ENCODE data around the gene WDR1. TPM values are rescaled to one million over a fixed set of nuclear protein-coding genes. Genes with fewer than 3 reads are reported as not detected.

WDR1 gene
- total RNA-seq, 1 donor from 2014 or later, result 75.5 TPM

- DNase-seq, result no peak
Measured at GRCh38 chr4:10084651-10085358, 31.8 kb downstream of the WDR1 start.

GRCh38 chr4:10083861-10084641 is 32.5 kb downstream of the WDR1 start:
- no peak for DNase-seq

- no peak for DNase-seq
Measured at GRCh38 chr4:10083331-10083771, 33.2 kb downstream of the WDR1 start.

- DNase-seq, result no peak
Measured at GRCh38 chr4:10082459-10083272, 33.9 kb downstream of the WDR1 start.

- no peak for DNase-seq
Measured at GRCh38 chr4:10082047-10082446, 34.6 kb downstream of the WDR1 start.

- no peak for DNase-seq
Measured at GRCh38 chr4:10081218-10081606, 35.4 kb downstream of the WDR1 start.

GRCh38 chr4:10080589-10081217 is 35.9 kb downstream of the WDR1 start:
- DNase-seq, result no peak

GRCh38 chr4:10079912-10080588 is 36.5 kb downstream of the WDR1 start:
- no peak for DNase-seq

- DNase-seq, result no peak
Measured at GRCh38 chr4:10079256-10079655, 37.3 kb downstream of the WDR1 start.

- DNase-seq, result no peak
Measured at GRCh38 chr4:10078481-10079233, 37.9 kb downstream of the WDR1 start.

GRCh38 chr4:10077483-10078335 is 38.9 kb downstream of the WDR1 start:
- no peak for DNase-seq

- no peak for DNase-seq
Measured at GRCh38 chr4:10077076-10077475, 39.5 kb downstream of the WDR1 start.

GRCh38 chr4:10075953-10076391 is 40.6 kb downstream of the WDR1 start:
- no peak for DNase-seq

- no peak for DNase-seq
Measured at GRCh38 chr4:10075158-10075863, 41.3 kb downstream of the WDR1 start.

- no peak for DNase-seq
Measured at GRCh38 chr4:10074767-10075105, 41.9 kb downstream of the WDR1 start.

GRCh38 chr4:10074076-10074766 is 42.4 kb downstream of the WDR1 start:
- no peak for DNase-seq

GRCh38 chr4:10072420-10073017 is 44.1 kb downstream of the WDR1 start:
- DNase-seq, result no peak

- DNase-seq, result no peak
Measured at GRCh38 chr4:10069075-10069642, 47.4 kb downstream of the WDR1 start.
